Left ventricle myocardium superior (tissue), 1 donor: ENCODE results near the gene CDON. TPM values are rescaled to one million over a fixed set of nuclear protein-coding genes. Genes with fewer than 3 reads are reported as not detected.
"Not testable (repeated sequence)": the region's sequence is repeated elsewhere in the genome, so short reads cannot be mapped to it uniquely, and the experiment has no call there.

Experiments
- ATAC-seq: fragments of 200-7000 bp; cut with Tn5 transposase; one replicate; pipeline ENCODE4 v1.9.1; 2020; ENCODE audit warnings: mild to moderate bottlenecking, moderate library complexity
- DNase-seq: peaks from one replicate; pipeline ENCODE4 v3.0.0-alpha.2; 2020
- intact Hi-C: fragments of 100-400 bp; cut with micrococcal nuclease; formaldehyde crosslinking; loops from one replicate; pipeline ENCODE4 v1.11.0; 2022
- total RNA-seq: library from RNA; stranded (reverse); fragmentation: NEBNext Ultra II Directional; extraction: Animal tissue kit (Norgen Biotek cat#: 25700); gene quantifications from one replicate; pipeline ENCODE4 v1.2.1, GENCODE V29; 2021
- donor health status: DM: no; HTN: yes; CAD: no; lungs with severe emphysema.

Gene CDON
- total RNA-seq, 1 donor from 2014 or later: 15.9 TPM

- ATAC-seq (no peak), DNase-seq (no peak)
- intact Hi-C loops: no loop called here
These were observed 50.9 kb downstream of the CDON start for GRCh38 chr11:126011754-126012153.

DNA sequence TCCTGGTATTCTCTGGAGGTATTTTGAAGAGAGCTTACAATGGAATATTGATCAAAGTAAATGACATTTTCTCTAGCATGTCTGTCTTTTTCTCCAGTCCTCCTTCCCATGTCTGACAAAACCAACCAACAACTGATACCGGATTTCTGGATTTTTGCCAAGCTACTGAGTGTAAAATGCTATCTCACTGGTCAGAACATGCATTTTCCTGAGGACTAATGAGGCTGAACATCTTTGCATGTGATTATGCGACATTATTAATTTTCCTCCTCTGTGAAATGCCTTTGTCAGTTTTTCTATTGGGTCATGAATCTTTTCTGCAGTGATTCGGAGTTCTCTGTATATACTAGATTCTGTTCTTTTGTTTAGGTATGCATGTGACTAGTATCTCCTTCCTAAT is 51.4 kb downstream of the CDON start:
- ATAC-seq (no peak), DNase-seq (no peak)
- intact Hi-C loops: no loop called here

- no peak for DNase-seq
- intact Hi-C loops: no loop called here
- ATAC-seq: no peak
These were observed 53.7 kb downstream of the CDON start for GRCh38 chr11:126008956-126009355.

- no peak for DNase-seq
- peak; percentile 71 for ATAC-seq
- intact Hi-C loops: no loop called here
These were observed 55.4 kb downstream of the CDON start for GRCh38 chr11:126007238-126007637.

DNA sequence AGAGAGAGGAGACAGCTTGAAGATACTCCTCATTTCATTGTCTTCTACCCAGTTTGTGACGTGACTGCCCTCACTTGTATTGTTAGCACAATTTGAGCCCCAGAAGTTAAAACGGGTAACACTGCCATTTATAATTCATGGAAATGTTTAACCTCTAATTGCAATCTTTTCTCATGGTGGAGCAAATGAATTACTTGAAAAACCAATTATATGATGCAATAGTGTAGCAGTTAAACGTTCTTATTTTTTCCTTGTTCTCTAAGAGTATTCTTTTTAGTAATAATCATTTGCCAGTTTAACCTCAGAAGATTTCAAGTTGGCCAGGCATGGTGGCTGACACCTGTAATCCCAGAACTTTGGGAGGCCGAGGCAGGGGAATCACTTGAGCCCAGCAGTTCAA is 56.6 kb downstream of the CDON start:
- ATAC-seq: no peak
- no peak for DNase-seq
- intact Hi-C loops: no loop called here

DNA sequence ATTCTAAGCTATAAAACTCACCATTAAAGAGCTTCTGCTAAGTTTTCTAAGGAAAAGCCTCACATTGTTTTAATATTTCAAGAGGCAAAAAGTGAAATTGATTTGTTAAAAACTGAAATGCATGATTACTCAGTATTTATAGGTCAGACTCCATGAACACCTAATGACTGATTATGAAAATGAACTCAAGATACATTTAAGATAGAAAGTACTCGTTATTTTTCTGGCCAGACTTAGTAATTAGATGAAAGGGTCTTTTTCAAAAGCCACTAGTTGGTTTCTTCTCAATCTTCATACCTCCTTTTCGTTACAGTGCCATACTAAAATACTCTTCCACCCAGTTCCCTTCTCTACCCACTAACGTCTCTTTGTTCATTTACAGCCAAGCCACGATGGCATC is 60.5 kb downstream of the CDON start:
- intact Hi-C loops: no loop called here
- no peak for DNase-seq
- no peak for ATAC-seq

GRCh38 chr11:125999234-125999880 is 63.3 kb downstream of the CDON start:
- no peak for DNase-seq
- intact Hi-C loops: no loop called here
- no peak for ATAC-seq

DNA sequence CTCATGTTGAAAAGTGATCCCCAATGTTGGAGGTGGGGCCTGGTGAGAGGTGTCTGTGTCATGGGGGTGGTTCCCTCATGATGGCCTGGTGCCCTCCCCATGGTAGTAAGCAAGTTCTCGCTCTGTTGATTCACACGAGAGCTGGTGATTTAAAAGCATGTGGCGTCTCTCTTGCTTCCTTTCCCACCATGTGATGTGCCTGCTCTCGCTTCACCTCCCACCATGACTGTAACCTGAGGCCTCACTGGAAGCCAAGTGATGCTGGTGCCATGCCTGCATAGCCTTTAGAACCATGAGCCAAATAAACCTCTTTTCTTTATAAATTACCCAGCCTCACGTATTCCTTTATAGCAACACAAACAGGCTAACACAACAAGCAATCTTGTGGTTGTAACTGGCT is 64.4 kb downstream of the CDON start:
- no peak for DNase-seq
- intact Hi-C loops: no loop called here

GRCh38 chr11:125995313-125995712 is 67.4 kb downstream of the CDON start:
- ATAC-seq (no peak), DNase-seq (no peak)
- intact Hi-C loops: no loop called here

More for the DNA sequence above, 64.4 kb downstream of the CDON start:
- ATAC-seq: no peak

DNA sequence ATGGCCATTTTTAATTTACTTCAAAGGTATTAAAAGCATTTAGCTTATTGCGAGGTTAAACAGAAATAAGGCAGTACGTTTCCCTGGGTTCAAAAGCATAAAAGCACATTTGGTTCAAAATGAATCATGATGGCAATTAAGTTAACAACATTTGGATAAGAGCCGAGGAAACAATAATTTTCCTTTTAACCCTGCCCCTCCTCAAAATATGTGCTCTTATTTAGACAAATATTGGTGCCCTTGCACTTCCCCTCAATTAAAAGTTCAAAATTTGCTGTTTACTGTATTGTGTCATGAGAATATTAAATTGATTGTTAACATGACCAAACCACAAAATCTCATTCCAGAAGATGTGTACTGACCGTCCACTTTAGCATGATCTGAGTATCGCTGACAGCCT is 68.2 kb downstream of the CDON start:
- DNase-seq (no peak), ATAC-seq (no peak)
- intact Hi-C loops: no loop called here

- intact Hi-C loops: no loop called here
- no peak for DNase-seq
- ATAC-seq: no peak
These were observed 69.8 kb downstream of the CDON start for GRCh38 chr11:125992893-125993292.

DNA sequence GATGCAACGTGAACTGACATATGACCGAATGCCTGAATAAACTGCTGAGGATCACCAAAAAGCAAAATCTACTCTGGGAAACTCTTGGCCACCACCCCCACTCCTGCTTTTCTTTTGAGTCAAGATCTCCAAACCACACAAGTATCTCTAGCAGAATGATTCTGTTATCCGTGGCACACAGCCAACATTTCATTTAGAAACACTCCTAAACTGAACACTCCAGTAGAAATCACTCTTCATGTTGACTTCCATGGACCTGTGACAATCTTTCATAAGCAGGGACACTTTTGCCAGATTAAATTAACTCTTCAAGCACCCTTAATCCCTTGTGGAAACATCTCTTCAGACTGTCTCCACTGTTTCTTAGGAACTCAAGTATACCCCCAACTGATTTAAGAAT is 72.4 kb downstream of the CDON start:
- DNase-seq: no peak

DNA sequence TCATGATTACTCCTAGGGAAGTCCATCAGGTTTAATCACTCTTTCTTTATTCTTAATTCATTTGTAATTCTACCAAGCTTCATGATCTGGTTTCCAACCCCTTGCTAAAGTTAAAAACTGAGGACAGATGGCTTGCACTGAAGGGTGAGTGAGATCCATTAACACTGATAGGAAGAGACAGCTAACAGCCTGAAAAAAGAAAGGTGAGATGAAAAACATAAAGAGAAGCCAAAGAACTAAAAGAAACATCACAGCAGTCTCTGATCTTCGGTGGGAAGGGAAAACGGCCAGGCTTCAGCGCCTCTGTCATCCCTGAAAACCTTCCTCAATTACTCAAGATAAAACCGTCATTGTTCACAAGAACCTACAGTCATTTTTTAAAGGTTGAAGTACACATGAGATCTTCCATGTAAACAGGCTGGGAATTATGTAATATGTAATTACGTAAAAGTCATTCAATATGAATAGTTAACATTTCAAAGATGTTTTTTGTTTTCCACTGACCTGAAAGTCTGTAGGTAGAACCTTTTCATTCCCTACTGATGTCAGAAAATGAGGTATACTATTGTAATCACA is 75.5 kb downstream of the CDON start:
- ATAC-seq (no peak), DNase-seq (no peak)
- intact Hi-C loops: no loop called here

More for the DNA sequence above, 72.4 kb downstream of the CDON start:
- intact Hi-C loops: no loop called here
- ATAC-seq: peak; percentile 73

GRCh38 chr11:125985956-125986355 is 76.7 kb downstream of the CDON start:
- not testable (repeated sequence) for ATAC-seq, DNase-seq
- intact Hi-C loops: loop anchor here (2.0 kb wide), 1 partner anchor 69 kb away; no protein-coding TSS in a partner anchor

- ATAC-seq (no peak), DNase-seq (no peak)
- intact Hi-C loops: no loop called here
These were observed 80.3 kb downstream of the CDON start for GRCh38 chr11:125982348-125982730.

GRCh38 chr11:125980436-125980835 is 82.2 kb downstream of the CDON start:
- intact Hi-C loops: no loop called here
- DNase-seq (no peak), ATAC-seq (no peak)

GRCh38 chr11:125979511-125979910 is 83.2 kb downstream of the CDON start:
- intact Hi-C loops: no loop called here
- no peak for DNase-seq
- ATAC-seq: no peak

- no peak for DNase-seq
- peak; percentile 52 for ATAC-seq
- intact Hi-C loops: no loop called here
These were observed 83.8 kb downstream of the CDON start for GRCh38 chr11:125978778-125979407.

DNA sequence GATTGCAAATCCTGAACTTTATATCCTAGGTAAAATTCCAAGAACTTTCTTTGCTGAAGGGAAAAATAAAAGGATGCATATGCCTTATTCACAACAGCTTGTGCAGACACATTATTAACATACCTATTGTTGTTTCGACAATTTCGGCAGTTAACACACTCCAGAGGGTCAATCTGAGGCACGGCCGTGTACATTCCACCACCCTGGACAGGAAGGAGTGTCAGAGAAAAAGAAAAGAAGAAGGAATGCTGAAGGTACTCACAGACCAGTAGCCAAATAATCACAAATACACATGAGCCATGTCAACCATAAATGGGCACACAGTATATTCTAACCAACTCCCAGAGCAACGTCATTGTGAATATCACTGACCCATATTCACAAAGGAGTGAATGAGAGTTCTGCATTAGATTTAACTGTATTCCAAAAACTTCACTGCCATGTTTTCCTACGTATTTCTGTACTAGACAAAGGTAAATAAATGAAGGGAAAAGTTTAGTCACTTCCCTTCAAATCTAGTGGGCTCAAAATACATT is 84.4 kb downstream of the CDON start:
- intact Hi-C loops: no loop called here
- DNase-seq (no peak), ATAC-seq (no peak)

DNA sequence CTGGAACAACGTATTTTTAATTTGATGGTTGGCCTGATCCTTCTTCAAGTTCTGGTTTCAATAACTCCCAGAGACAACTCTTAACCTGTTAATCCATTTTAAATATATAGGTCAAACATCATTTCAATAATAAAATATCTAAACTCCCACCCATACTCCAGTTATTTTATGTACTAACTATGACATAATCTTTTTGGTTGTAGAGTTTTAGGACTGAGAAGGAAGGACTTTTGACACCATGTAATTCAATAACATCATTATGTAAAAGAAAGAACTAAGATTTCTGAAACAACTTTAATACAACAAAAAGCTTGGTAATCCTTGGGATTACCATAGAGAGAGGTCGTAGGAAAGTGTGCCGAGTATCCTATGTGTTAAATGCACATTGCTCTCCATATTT is 85.3 kb downstream of the CDON start:
- intact Hi-C loops: no loop called here
- ATAC-seq: no peak
- DNase-seq: no peak

DNA sequence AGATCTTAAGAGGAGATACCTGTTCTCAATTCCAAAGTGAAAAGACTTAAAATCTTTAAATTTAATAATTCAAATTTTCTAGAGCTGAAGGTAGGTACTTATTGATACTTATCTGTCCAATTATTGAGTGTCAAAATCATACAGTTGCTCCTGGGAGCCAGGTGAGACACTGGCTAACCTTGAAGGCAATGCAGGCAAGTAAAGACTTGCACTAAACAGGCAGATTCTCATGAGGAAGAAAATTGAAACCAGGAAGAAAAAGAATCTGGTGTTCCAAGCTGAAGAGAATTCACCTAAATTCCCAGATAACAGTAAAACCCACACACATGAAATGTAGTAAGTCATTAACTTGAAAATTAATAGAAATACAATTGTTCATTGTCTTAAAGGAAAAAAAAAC is 86.5 kb downstream of the CDON start:
- intact Hi-C loops: no loop called here
- ATAC-seq (no peak), DNase-seq (no peak)
